ENCODE results near the gene MAGEA9B.
"Not testable (repeated sequence)": the region's sequence is repeated elsewhere in the genome, so short reads cannot be mapped to it uniquely, and the experiment has no call there.

MAGEA9B gene

DNA sequence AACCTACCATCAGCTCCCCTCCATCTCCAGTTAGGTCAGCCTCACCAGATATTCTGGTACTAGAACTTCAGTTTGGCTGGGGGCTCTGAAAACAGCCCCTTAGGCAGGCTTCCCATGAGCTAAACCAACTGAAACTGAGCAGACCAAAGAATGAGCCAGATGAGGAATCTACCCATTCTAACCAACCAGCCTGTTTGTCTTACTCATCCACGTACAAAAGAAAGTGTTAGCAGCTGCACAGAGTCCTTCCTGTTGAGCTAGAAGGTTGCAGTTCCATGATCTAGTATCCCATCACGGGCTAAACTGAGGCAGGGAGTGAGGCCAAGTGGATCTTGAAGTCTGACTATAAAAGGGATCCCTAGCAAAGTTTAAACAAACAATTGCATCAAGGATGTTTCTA is 17.5 kb downstream of the MAGEA9B start:
- DNase-seq, result no peak

DNA sequence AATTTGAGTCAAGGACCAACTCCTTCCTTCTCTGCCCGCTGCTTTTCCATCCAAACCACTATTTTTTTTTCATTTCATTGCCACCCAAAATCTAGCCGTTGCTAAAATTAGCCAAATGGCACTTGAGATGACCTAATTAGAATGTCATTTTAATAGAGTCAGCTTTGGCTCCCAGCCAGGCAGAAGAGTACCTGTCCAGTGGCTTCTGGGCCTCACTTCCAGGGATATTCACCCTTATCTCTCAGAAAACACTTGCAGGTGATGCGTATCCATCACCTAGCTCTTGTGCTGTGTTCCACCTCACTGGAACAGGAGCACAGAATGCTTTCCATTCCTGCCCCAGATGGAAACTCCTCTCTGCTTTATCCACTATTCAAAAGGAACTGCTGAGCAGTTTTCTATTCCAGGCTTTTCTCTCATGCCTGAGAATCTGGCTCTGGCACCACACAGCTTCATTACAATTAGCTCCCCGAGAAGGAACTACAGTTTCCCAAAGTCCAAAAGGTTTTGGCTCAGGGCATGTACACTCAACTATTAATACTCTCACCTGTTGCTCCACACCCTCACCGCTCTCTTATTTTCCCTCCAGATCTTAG is 18.5 kb downstream of the MAGEA9B start:
- no peak for DNase-seq

DNA sequence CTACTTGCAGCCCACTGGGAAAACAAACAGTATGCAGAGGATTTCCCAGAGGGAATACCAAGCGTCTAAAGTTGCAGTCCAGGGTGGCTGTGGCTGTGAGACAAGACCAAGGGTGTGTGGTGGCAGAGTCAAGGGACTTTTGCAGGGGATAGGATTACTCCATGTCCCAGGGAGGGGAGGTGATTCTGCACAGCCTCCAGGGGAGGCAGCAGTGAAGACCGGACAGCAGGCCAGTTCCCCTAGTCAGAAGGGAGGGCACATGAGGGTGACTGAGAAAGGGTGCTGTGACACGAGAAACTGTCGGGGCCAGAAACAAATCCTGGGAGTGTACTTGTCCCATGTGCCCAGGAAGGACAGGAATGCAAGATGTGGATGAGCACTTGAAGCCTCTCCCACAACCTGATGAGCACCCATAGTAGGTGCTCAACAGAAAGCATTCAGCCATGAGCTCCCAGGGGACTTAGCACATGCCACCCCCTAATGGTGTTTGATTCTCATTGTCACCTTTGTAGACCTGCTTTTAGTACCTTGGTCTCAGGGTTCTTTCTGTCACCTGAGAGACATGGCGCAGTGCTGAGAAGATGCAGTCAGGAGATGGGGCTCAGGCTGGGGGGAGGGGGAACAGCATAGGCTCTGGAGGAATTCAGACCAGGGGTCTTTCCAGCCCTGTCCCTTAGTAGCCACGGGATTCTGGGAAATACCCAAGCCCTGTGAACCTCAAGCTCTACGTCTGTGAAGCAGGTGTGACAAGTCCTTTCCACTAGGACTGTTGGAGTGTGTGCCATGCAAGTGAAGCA is 19.4 kb downstream of the MAGEA9B start:
- DNase-seq, result no peak

DNA sequence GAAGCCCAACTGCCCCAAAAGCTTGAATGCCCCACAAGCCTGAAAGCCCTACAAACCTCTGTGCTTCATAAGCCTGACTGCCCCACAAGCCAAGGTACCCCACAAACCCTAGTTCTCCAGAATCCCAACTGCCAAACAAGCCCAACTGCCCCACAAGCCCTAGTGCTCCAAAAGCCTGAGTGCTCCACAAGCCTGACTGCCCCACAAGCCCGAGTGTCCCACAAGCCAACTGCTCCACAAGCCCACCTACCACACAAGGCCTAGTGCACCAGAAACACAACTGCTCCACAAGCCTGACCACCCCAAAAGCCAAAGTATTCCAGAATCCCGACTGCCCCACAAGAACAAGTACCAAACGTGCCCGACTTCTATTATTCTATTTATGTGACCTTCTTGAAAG is 23.9 kb downstream of the MAGEA9B start:
- no peak for DNase-seq

DNA sequence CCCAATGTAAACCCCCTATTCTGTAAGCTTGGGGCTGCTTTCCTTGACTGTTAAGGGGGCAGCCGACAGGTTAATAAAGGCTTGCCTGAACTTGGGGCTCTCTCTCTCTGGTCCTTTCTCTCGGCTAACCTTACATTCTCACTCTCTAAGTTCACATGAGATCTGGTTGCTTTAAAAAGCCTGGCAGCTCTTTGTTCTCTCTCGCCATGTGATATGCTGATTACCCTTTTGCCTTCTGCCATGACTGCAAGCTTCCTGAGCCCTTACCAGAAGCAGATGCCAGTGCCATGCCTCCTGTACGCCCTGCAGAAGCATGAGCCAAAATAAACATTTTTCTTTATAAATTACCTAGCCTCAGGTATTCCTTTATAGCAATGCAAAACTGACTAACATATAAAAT is 32.0 kb downstream of the MAGEA9B start:
- not testable (repeated sequence) for DNase-seq

DNA sequence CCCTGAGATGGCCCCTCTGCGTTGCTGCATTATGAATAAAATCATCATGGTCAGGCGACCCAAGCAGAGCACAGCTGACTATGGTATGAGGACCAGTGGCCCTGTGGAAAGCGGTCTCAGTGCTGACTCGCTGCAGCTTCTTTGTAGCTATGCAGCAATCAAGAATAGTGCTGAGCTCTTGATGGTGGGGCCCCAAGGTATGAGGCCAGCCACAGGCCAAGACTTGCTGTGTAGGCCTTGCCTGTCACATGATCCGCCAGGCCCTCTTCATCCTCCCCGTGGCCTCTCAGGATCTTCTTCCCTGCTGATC is 35.4 kb downstream of the MAGEA9B start:
- not testable (repeated sequence) for DNase-seq

DNA sequence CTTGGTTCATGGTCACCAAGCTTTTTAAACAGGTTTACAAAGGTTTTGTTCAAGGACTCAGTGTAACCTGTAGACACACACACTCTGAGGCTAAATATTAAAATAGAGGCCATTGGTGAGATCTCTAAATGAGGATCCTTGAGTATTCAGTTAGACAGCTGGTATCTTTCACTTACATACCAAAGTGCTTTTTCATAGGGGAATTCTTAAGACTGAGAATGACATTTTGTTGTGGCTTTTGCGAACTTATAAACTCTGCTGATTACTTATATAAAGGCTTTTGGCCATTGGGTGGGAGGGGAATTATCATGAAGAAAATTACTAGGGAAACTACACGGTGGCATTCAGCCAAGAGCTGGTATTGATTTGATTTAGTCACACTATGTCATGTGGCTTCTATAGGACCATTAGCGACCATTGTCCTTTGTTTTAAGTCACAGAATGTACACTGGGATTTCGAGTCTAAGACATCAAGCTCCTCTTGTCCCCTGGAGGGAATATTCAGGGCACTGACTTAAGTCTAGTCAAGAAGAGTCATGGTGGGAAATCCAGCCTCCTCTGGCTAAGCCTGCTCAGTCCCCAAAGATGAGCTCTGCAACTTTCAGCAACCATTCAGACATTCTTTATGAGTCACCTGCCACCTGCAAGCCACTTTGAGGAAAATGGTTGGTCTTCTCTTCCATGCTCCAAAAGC is 35.9 kb downstream of the MAGEA9B start:
- DNase-seq, result not testable (repeated sequence)

DNA sequence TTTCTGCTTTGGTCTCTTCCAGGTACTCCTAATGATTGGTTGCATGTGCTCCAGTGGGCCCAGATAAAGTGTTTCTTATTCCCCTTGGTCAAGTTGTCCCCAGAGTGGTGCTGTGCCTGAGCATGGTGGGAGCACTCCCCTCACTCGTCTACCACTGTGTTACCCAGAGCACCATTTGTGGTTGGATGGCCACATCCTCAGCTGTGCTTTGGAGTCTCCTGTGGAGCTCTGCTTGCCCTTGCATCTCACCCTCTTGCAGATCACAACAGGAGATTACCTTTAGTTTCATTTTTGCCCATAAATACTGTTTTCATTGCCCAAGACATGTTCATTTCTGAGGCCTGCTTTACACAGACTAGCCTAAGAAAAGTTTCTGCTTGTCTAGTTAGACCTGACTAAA is 36.8 kb downstream of the MAGEA9B start:
- not testable (repeated sequence) for DNase-seq

DNA sequence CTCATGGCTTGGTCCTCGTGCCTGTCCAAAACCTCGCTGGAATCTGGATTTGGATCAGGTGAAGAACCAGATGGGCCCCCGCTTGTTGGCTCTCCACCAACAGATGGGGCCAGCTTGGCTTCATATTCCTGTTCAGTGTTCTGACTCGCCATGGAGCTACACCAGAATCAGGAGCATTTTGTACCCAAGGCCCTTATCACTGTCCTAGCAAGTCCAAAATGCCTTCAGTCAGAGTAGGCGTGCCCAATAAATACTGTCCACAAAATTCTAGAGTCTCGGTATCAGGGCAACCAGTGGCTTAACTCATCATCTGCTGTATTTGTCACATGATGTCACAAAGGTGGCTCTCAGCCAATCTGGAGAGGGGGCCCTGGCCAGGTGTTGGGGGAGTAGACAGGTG is 37.6 kb downstream of the MAGEA9B start, which contains the start of gene HSFX3:
HSFX3 (minus strand) TSS at position 224 of the 400 bp plus-strand sequence; CDS start at position 152, 72 bp downstream.
- DNase-seq, result not testable (repeated sequence)

DNA sequence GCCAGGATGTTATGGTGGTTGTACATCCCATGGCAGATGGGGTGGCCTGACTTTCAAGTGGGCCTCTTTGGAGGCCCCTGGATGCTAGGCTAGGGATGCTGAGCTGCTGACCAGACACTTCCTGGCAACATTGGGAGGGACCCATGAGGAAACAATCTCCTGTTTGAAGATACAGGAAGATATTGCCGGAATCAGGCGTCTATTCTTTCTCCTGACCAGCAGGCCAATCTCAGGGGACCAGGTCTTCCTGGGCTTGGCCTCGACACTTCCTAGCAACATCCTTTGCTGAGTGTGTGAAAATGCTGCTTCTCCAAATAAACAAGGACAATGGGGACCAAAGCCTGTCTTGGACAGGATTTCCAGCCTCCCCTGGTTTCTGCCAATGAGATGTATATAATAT is 39.5 kb downstream of the MAGEA9B start:
- not testable (repeated sequence) for DNase-seq

DNA sequence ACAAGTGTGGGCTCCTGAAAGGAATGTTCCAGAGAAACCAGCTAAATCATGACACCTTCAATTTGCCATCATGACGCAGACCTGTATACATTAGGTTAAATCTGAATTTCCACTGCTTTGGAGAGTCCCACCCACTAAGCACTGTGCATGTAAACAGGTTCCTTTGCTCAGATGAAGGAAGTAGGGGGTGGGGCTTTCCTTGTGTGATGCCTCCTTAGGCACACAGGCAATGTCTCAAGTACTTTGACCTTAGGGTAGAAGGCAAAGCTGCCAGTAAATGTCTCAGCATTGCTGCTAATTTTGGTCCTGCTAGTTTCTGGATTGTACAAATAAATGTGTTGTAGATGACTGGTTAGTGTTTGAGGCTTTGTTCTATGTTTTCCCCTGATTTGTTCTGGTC is 40.3 kb downstream of the MAGEA9B start:
- not testable (repeated sequence) for DNase-seq

DNA sequence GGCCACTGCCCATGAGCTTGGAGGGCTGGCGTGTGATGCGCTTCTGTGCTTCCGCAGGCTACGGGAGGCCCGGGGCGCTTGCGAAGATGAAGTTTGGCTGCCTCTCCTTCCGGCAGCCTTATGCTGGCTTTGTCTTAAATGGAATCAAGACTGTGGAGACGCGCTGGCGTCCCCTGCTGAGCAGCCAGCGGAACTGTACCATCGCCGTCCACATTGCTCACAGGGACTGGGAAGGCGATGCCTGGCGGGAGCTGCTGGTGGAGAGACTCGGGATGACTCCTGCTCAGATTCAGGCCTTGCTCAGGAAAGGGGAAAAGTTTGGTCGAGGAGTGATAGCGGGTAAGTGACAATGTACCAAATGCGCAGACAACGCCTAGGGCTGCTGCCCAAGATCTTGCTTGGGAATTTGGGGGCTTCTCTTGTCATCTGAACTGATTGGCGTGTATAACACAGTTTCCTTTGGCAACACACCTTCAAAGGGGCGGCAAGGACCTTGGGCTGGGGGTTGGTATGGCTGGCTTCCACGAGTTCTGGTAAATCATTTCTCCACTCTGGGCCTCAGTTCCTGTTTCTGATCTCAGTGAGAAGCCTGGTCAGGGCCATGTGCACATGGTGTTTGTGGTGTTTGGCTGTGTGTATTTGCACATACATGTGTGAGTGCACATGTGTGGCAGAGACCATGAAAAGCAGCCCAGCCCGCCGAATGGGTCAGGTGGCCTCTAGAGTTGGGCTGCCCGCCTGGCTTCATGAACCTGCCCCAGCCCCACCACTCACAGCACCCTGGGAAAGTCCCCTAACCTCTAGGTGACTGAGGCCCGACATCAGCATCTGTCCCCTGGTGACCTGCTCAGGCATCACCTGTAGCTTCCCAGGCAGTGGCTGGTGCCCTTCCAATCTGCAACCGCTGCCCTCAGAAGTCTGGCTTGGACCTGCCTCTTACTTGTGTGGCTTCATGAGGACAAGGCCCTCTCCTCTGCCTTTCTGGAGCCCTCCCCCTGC is 41.4 kb downstream of the MAGEA9B start:
- not testable (repeated sequence) for DNase-seq

DNA sequence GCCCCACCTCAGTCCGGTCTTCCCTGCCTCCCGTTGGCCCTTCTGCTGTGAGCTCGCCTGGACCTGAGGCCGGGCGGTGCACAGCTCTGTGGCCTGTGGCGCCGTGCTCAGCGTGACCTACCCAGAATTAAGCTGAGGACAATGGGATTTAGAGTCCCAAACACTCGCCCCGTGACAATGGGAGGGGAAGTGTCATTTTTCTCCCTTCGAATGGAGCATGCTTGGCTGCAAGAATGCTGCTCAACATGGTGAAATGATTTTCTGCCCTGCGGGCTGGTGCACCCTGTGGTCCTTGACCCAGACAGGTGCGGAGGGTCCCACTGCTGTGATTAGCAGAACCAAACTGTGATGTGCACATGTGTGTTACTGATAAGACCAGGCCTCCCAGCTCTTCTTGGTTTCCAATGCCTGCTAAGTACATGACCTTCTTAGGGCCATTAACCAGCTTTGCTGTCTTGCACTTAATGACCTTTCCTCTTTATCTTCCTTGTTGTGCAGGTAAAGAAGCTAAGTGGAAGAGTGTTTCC is 45.7 kb downstream of the MAGEA9B start:
- no peak for DNase-seq

DNA sequence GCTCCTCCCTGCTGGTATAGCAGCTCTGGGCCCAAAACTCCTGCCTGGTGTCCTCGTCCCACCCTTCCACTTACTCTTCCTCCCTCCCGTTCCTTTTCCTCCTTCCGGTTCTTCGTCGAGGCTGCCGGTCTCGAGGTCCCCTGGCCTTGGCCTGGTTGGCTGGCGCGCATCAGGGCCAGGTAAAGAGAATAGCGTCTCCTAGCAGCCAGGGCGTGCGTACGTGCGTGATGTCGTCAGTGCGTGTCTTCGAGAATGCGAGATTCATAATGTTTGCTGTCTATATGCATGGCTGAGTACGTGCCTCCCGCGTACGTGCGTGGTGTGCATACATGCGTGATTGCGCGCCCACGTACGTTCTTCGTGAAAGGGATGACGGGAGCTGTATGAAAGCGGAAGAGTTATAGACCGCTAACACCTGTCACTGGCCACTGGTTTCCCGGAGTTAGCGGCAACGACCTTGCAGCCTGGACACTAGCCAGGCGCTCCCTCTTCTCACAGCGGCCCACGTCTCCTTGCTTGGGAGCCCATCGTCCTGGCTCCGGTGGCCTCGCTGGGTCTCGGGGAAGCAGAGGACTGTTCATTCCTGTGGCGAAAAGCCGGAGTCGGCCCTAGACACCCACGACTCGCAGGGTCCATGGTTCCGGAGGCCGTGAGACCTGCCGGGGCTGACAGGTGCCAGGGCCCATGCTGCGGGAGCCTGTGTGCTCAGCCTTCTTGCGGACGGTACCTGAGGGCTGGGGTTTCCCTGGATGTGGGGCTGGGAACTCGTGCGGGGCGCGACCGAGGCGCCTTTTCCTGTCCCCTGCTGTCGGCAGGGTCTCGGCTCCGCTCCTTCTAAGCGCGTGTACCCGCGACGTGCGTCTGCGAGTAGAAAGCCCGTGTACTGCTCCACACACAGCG is 46.4 kb downstream of the MAGEA9B start, which contains the start of gene EOLA1:
EOLA1 (plus strand) TSS at position 392 of the 900 bp plus-strand sequence. CDS start 4,619 bp downstream, outside the sequence.
- peak; percentile 95 for DNase-seq

DNA sequence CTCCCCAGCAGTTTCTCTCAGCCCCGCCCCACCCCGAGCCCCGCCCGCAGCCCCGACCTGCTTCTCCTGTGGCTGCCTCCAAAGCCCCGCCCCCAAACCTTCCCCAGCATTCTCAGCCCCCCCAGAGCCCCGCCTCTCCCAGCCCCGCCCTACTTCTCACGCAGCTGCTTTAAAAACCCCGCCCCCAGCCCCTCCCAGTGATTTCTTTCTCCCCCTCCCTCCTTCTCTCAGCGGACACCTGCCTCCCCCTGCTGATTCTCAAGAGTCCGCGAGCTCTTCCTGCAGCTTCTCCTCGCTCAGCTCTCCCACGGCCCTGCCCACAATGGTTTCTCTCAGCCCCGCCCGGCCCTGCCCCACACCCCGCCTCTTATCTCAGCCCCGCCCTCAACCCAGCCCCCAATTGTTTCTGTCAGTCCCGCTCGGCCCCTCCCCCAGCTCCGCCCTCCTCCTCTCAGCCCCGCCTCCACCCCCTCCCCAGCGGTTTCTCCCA is 47.1 kb downstream of the MAGEA9B start:
- DNase-seq, result peak; percentile 94

DNA sequence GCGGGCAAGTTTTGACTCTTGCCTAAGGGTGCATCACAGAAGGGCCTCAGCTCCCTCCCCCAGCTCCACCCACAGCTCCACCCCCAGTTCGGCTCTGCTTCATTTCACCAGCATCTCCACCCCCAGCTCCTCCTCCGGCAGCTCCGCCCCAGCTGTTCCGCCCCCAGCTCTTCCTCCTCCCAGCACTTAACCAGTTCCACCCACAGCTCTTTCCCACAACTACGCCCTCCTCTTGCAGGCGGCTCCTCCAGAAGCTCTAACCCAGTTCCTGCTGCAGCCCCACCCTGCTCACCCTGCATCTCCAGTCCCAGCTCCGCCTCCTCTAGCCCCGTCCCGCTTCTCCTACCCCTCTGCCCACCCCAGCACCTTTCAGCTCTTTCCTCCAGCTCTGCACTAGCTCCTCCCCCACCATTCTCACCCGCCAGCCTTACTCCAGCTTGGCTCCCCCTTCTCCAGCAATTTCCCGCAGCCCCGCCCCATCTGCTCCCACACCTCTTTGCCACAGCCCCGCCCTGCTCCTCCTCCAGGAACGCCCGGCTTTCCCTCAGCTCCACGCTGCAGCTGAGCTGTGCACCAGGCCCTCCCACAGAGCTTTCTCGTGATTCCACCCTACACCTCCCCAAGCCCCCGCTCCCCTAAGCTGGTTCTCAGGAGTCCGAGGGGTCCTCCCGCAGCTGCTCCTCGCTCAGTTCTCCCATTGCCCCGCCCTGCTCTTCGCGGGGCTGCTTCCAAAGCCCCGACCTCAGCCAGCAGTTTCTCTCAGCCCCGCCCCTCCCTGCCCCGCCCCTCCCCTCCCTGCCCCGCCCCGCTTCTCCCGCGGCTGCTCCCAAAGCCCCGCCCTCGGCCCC is 47.8 kb downstream of the MAGEA9B start:
- DNase-seq, result peak; percentile 78

DNA sequence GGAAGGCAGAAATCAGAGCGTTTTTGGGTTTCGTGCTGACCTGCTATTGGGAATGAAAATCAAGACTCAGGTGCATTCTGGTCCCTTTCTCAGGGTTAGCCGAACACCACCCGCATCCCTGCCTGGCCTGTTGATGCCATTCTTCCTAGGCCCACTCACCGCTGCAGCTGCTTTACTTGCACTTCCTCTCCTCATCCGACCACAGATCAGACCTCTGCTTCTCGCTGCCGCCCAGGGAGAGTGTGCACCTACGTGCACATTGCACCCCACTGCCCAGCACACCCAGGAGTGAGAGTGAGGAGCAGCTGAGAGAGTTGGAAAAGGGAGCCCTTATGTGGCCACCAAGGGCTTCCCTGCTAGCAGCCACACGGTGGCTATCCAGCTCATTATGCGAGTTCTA is 49.8 kb downstream of the MAGEA9B start:
- DNase-seq, result not testable (repeated sequence)

DNA sequence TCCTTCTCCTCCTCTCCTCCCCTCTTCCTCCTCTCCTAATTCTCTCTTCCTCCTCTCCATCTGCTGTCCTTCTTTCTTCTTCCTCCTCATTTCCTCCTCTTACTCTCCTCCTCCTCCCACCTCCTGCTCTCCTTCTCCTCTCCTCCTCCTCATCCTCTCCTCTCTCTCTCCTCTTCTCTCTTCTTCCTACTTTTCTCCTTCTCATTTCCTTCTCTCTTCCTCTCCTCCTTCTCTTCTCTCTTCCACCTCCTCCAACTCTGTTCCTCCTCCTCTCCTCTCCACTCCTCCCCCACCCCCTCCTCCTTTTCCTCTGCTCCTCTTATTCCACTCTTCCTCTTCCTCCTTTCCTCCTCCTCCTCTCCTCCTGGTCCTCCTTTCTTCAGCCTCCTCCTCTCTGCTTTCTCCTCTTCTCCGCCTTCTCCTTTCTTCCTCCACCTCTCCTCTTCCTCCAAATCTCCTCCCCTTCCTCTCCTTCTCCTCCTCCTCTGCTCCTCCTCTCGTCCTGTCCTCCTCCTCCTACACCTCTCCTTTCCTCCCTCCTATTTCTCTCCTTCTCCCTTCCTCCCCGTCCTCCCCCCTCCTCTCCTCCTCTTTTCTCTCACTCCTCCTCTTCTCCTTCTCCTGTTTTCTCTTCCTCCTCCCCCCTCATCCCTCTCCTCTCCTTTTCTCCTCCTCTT is 52.2 kb downstream of the MAGEA9B start:
- DNase-seq, result not testable (repeated sequence)

DNA sequence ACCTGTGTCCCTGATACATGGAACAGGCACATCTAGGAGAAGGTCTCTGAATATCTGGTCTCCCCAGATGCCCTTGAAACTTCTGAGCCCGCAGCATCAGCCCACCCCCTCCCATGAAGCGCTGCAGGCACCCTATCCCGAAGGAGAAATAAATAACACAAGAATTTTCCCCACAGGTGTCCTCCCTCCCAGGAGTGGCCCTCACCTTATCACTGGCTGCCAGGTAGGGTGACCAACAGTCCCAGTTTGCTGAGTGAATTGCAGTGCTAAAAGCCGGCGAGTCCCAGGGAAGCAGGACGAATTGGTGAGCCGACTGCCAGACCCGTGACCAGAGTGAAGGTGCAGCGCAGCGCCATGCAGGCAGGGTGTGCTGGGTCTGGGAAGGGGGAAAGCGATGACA is 53.3 kb downstream of the MAGEA9B start:
- DNase-seq, result not testable (repeated sequence)

Data from NCI-H1092 (cell line).